GM12878 (cell line): Measurements from ENCODE around the gene SYS1. TPM values are rescaled to one million over a fixed set of nuclear protein-coding genes. Genes with fewer than 3 reads are reported as not detected.
A peak's percentile ranks its signal among the peaks of the same experiment; 100 is the strongest.

Experiments
- ATF7 ChIP-seq: fragments of 450-650 bp; IDR thresholded peaks from 2 replicates; pipeline ENCODE4 v1.6.1; 2016; ENCODE audit warnings: low read depth, mild to moderate bottlenecking
- BRCA1 ChIP-seq: IDR thresholded peaks from 2 replicates; pipeline ENCODE4 v1.6.1; 2011; ENCODE audit warnings: low read depth, low read length, improper control_type of control experiment
- CBX5 ChIP-seq: sonication (generic); IDR thresholded peaks from 2 replicates; pipeline ENCODE4 v1.6.1; 2016; ENCODE audit warnings: low read depth, moderate library complexity, mild to moderate bottlenecking, inconsistent platforms
- CHD2 ChIP-seq: IDR thresholded peaks from 2 replicates; pipeline ENCODE4 v1.6.1; 2011; ENCODE audit warnings: low read depth, low read length, improper control_type of control experiment, borderline replicate concordance
- ESRRA ChIP-seq: IDR thresholded peaks from 2 replicates; pipeline ENCODE4 v1.6.1; 2012; ENCODE audit warnings: mild to moderate bottlenecking, low read length, improper control_type of control experiment
- HCFC1 ChIP-seq: fragments of 150-350 bp; IDR thresholded peaks from 2 replicates; pipeline ENCODE4 v1.6.1; 2014; ENCODE audit warnings: low read length
- IKZF2 ChIP-seq, 2 experiments: fragments of 450-650 bp; IDR thresholded peaks; 2 replicates each; pipeline ENCODE4 v1.6.1; 2017; ENCODE audit warnings: mild to moderate bottlenecking in 2 of 2, moderate library complexity in 2 of 2
- KDM1A ChIP-seq: fragments of 200-600 bp; sonication (generic); IDR thresholded peaks from 2 replicates; pipeline ENCODE4 v1.6.1; 2016; ENCODE audit warnings: borderline replicate concordance
- LARP7 ChIP-seq: fragments of 450-650 bp; IDR thresholded peaks from 2 replicates; pipeline ENCODE4 v1.6.1; 2017; ENCODE audit warnings: mild to moderate bottlenecking
- NBN ChIP-seq: fragments of 450-650 bp; IDR thresholded peaks from 2 replicates; pipeline ENCODE4 v1.6.1; 2016
- NFXL1 ChIP-seq: fragments of 450-650 bp; IDR thresholded peaks from 2 replicates; pipeline ENCODE4 v1.6.1; 2017; ENCODE audit warnings: antibody characterized with exemption, mild to moderate bottlenecking, borderline replicate concordance
- POU2F2 ChIP-seq: IDR thresholded peaks from 3 replicates; pipeline ENCODE4 v1.6.1; 2011; ENCODE audit warnings: low read depth, mild to moderate bottlenecking, low read length, borderline replicate concordance
- RUNX3 ChIP-seq: IDR thresholded peaks from 2 replicates; pipeline ENCODE4 v1.6.1; 2012; ENCODE audit warnings: low read length, inconsistent platforms
- SMARCA5 ChIP-seq: fragments of 450-650 bp; IDR thresholded peaks from 2 replicates; pipeline ENCODE4 v1.6.1; 2017; ENCODE audit warnings: mild to moderate bottlenecking
- SPI1 ChIP-seq: IDR thresholded peaks from 2 replicates; pipeline ENCODE4 v1.6.1; 2011; ENCODE audit warnings: low read depth, mild to moderate bottlenecking, low read length, moderate library complexity, borderline replicate concordance; ENCODE audit not compliant: insufficient read depth
- SRF ChIP-seq, 2 experiments: IDR thresholded peaks; 2 replicates each; pipeline ENCODE4 v1.6.1; 2011; ENCODE audit warnings: low read depth in 2 of 2, low read length in 2 of 2, mild to moderate bottlenecking in 1 of 2, moderate library complexity in 1 of 2
- STAT1 ChIP-seq: fragments of 450-650 bp; conservative IDR thresholded peaks from 2 replicates; pipeline ENCODE4 v1.6.1; 2014; ENCODE audit warnings: antibody characterized with exemption, mild to moderate bottlenecking
- ZBED1 ChIP-seq: IDR thresholded peaks from 2 replicates; pipeline ENCODE4 v1.6.1; 2016; ENCODE audit warnings: borderline replicate concordance
- ZNF207 ChIP-seq: fragments of 450-650 bp; IDR thresholded peaks from 2 replicates; pipeline ENCODE4 v1.6.1; 2014; ENCODE audit warnings: antibody characterized with exemption, mild to moderate bottlenecking, borderline replicate concordance
- ZNF217 ChIP-seq: fragments of 450-650 bp; IDR thresholded peaks from 2 replicates; pipeline ENCODE4 v1.6.1; 2017; ENCODE audit warnings: antibody characterized with exemption, mild to moderate bottlenecking
- polyA plus RNA-seq, 11 experiments: library from polyadenylated mRNA; depleted of rRNA in 4 of 11; unstranded in 6 of 11; stranded (reverse) in 5 of 11; fragments of >200 nt; fragmentation: Nextera tagmentation in 4 of 11; fragmentation: Illumina TruSeq in 1 of 11; extraction: Ambion mirVana in 4 of 11; extraction: Trizol in 1 of 11; gene quantifications; 1 replicate in 1 of 11; 2 replicates in 10 of 11; pipeline versions ENCODE4 v1.2.1 to v1.2.3, GENCODE V29; 2011 to 2016; ENCODE audit warnings: inconsistent platforms in 2 of 11, missing spikeins in 2 of 11, low read depth in 1 of 11
- total RNA-seq, 4 experiments: library from RNA; depleted of rRNA in 3 of 4; stranded (reverse); fragments of >200 nt in 3 of 4; fragmentation: Illumina TruSeq in 1 of 4; extraction: Trizol in 1 of 4; gene quantifications; 2 replicates each; pipeline versions ENCODE4 v1.2.1 to v1.2.3, GENCODE V29; 2013 to 2021
- TF ChIP-seq, protein P1 (sequence below): IDR thresholded peaks from 2 replicates; pipeline ENCODE4 v1.6.1; 2011; ENCODE audit warnings: mild to moderate bottlenecking, low read depth, low read length, moderate library complexity; ENCODE audit not compliant: insufficient replicate concordance
- TF ChIP-seq, protein P2 (sequence below), 3 experiments: IDR thresholded peaks in 2 of 3; conservative IDR thresholded peaks in 1 of 3; 2 replicates each; pipeline ENCODE4 v1.5.1; 2011; ENCODE audit warnings: low read depth in 3 of 3, low read length in 3 of 3, mild to moderate bottlenecking in 3 of 3, control low read depth in 2 of 3, moderate library complexity in 2 of 3, inconsistent platforms in 1 of 3, mixed read lengths in 1 of 3; ENCODE audit not compliant: control insufficient read depth in 2 of 3, insufficient read depth in 1 of 3; ENCODE audit errors: extremely low read depth in 1 of 3
- TF ChIP-seq, protein P3 (sequence below): fragments of 450-650 bp; IDR thresholded peaks from 2 replicates; pipeline ENCODE4 v1.6.1; 2016; ENCODE audit warnings: mild to moderate bottlenecking
- TF ChIP-seq, protein P4 (sequence below): fragments of 450-650 bp; IDR thresholded peaks from 2 replicates; pipeline ENCODE4 v1.6.1; 2017; ENCODE audit warnings: low read depth, mild to moderate bottlenecking, moderate library complexity

Gene SYS1
- total and polyA plus RNA-seq, 10 of the 15 experiments (the other 5 are each of a cell fraction or from before 2014, with no cell fraction given), result 5.1 to 22.6 (median 9.3) TPM

DNA sequence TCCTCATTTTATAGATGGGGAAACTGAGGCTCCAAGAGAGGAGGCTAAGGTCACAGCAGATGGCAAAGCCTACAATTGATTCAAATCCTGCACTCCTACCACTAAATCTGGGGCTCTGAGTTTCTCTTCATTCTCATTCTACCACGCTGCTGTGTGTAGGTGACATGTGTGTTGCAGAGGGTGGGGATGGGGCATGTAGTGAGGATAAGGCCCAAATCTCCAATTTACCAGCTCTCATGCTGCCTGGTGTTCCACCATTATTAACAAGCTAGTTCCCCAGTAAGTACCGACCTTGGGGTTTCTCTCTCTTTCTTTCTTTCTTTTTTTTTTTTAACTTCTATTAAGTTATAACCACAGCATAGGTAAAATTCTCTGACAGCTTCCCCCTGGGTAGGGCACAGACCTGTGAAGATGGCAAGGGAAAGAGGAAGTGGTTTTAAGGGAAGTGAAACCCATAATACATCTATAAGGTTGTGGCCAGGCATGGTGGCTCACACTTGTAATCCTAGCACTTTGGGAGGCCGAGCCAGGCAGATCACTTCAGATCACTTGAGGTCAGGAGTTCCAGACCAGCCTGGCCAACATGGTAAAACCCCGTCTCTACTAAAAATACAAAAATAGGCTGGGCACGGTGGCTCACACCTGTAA lies 41.9 kb upstream of the SYS1 start (continued):
- TF ChIP-seq, protein P1, sequence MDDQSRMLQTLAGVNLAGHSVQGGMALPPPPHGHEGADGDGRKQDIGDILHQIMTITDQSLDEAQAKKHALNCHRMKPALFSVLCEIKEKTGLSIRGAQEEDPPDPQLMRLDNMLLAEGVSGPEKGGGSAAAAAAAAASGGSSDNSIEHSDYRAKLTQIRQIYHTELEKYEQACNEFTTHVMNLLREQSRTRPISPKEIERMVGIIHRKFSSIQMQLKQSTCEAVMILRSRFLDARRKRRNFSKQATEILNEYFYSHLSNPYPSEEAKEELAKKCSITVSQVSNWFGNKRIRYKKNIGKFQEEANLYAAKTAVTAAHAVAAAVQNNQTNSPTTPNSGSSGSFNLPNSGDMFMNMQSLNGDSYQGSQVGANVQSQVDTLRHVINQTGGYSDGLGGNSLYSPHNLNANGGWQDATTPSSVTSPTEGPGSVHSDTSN, result no peak
- TF ChIP-seq NFXL1 (no peak), HCFC1 (no peak), IKZF2 (IDR thresholded peaks at IDR 0.05) (peak; percentile 35 to 55; a peak in 3 of 4 replicates), CBX5 (no peak), SMARCA5 (peak; percentile 76), ZBED1 (no peak), KDM1A (no peak), ZNF217 (peak; percentile 74; the same call in 1 of the 2 replicates), RUNX3 (peak; percentile 52), BRCA1 (no peak), ZNF207 (no peak), SRF (IDR thresholded peaks at IDR 0.05; ENCODE audit: low read depth in 2 of 2, low read length in 2 of 2) (no peak), NBN (no peak), LARP7 (no peak), ATF7 (no peak), STAT1 (no peak), POU2F2 (no peak), CHD2 (no peak), SPI1 (peak; percentile 94), ESRRA (no peak)
- TF ChIP-seq, protein P2, sequence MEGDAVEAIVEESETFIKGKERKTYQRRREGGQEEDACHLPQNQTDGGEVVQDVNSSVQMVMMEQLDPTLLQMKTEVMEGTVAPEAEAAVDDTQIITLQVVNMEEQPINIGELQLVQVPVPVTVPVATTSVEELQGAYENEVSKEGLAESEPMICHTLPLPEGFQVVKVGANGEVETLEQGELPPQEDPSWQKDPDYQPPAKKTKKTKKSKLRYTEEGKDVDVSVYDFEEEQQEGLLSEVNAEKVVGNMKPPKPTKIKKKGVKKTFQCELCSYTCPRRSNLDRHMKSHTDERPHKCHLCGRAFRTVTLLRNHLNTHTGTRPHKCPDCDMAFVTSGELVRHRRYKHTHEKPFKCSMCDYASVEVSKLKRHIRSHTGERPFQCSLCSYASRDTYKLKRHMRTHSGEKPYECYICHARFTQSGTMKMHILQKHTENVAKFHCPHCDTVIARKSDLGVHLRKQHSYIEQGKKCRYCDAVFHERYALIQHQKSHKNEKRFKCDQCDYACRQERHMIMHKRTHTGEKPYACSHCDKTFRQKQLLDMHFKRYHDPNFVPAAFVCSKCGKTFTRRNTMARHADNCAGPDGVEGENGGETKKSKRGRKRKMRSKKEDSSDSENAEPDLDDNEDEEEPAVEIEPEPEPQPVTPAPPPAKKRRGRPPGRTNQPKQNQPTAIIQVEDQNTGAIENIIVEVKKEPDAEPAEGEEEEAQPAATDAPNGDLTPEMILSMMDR (IDR thresholded peaks at IDR 0.05 in 2 of 3, conservative IDR thresholded peaks at IDR 0.05 in 1 of 3; ENCODE audit: control insufficient read depth in 2 of 3, extremely low read depth in 1 of 3, insufficient read depth in 1 of 3, low read depth in 3 of 3, low read length in 3 of 3), result no peak
- TF ChIP-seq, protein P3, sequence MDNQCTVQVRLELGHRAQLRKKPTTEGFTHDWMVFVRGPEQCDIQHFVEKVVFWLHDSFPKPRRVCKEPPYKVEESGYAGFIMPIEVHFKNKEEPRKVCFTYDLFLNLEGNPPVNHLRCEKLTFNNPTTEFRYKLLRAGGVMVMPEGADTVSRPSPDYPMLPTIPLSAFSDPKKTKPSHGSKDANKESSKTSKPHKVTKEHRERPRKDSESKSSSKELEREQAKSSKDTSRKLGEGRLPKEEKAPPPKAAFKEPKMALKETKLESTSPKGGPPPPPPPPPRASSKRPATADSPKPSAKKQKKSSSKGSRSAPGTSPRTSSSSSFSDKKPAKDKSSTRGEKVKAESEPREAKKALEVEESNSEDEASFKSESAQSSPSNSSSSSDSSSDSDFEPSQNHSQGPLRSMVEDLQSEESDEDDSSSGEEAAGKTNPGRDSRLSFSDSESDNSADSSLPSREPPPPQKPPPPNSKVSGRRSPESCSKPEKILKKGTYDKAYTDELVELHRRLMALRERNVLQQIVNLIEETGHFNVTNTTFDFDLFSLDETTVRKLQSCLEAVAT, result peak; percentile 68; the same call in 1 of the 2 replicates
- TF ChIP-seq, protein P4, sequence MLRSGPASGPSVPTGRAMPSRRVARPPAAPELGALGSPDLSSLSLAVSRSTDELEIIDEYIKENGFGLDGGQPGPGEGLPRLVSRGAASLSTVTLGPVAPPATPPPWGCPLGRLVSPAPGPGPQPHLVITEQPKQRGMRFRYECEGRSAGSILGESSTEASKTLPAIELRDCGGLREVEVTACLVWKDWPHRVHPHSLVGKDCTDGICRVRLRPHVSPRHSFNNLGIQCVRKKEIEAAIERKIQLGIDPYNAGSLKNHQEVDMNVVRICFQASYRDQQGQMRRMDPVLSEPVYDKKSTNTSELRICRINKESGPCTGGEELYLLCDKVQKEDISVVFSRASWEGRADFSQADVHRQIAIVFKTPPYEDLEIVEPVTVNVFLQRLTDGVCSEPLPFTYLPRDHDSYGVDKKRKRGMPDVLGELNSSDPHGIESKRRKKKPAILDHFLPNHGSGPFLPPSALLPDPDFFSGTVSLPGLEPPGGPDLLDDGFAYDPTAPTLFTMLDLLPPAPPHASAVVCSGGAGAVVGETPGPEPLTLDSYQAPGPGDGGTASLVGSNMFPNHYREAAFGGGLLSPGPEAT, result no peak
